Tibial nerve (tissue), 4 donors: ENCODE results near the gene ARAP1.

ENCODE experiments used
- CTCF ChIP-seq, 5 experiments: fragments of 200-600 bp in 3 of 5; fragments of 450-650 bp in 2 of 5; sonication (generic) in 3 of 5; IDR thresholded peaks; one replicate each; pipeline ENCODE4 v1.5.1; 2016 to 2019; ENCODE audit warnings: antibody characterized with exemption in 5 of 5, mild to moderate bottlenecking in 3 of 5, moderate library complexity in 2 of 5
- EP300 ChIP-seq, 2 donors: sonication (generic); formaldehyde crosslinking; IDR thresholded peaks; one replicate each; pipeline ENCODE4 v1.6.1; 2017; ENCODE audit warnings: antibody characterized with exemption in 2 of 2, mild to moderate bottlenecking in 1 of 2
- POLR2A ChIP-seq, 2 donors: fragments of 450-650 bp; IDR thresholded peaks; one replicate each; pipeline ENCODE4 v1.6.1; 2017; ENCODE audit warnings: antibody characterized with exemption in 2 of 2, mild to moderate bottlenecking in 2 of 2, moderate library complexity in 2 of 2

- TF ChIP-seq CTCF (IDR thresholded peaks at IDR 0.05), result no peak
- no peak for TF ChIP-seq POLR2A (IDR thresholded peaks at IDR 0.05)
- no peak for TF ChIP-seq EP300 (IDR thresholded peaks at IDR 0.05)
Measured at GRCh38 chr11:72762641-72763304, 10.6 kb upstream of the ARAP1 start.
